ENCODE measurements around the gene NAT10. TPM values are rescaled to one million over a fixed set of nuclear protein-coding genes. Genes with fewer than 3 reads are reported as not detected.
A peak's percentile ranks its signal among the peaks of the same experiment; 100 is the strongest.

The NAT10 gene
- total RNA-seq, 3 donors from 2014 or later, result 29.6 to 34.4 (median 30.7) TPM

- DNase-seq (no peak), ATAC-seq (no peak)
- H3K36me3 ChIP-seq (ENCODE audit: low read depth), result no peaks in the 10 kb centered on the region
- no peaks in the 10 kb centered on the region for H3K4me1 ChIP-seq (ENCODE audit: low read depth)
- H3K4me3 ChIP-seq, result no peak overlapping the region
- intact Hi-C loops (cut with DNase I, micrococcal nuclease), result no loop called here
- H3K9me3 ChIP-seq, result no peaks in the 10 kb centered on the region
- no peak for TF ChIP-seq CTCF (IDR thresholded peaks at IDR 0.05)
These were observed 46.8 kb downstream of the NAT10 start for GRCh38 chr11:34151916-34152845.

- intact Hi-C loops (cut with DNase I, micrococcal nuclease), result no loop called here
- TF ChIP-seq CTCF (IDR thresholded peaks at IDR 0.05), result no peak
- no peaks in the 10 kb centered on the region for H3K9me3 ChIP-seq
- ATAC-seq (peak; percentile 24), DNase-seq (no peak)
- no peaks in the 10 kb centered on the region for H3K4me1 ChIP-seq (ENCODE audit: low read depth)
- H3K36me3 ChIP-seq (ENCODE audit: low read depth), result no peaks in the 10 kb centered on the region
- no peak overlapping the region for H3K4me3 ChIP-seq
These were observed 48.8 kb downstream of the NAT10 start for GRCh38 chr11:34154059-34154875.

GRCh38 chr11:34155057-34155756 is 49.8 kb downstream of the NAT10 start:
- Histone ChIP-seq H3K4me1 (ENCODE audit: low read depth) (no peaks in the 10 kb centered on the region), H3K9me3 (no peaks in the 10 kb centered on the region), H3K36me3 (ENCODE audit: low read depth) (no peaks in the 10 kb centered on the region), H3K4me3 (no peak overlapping the region)
- TF ChIP-seq CTCF (IDR thresholded peaks at IDR 0.05), result no peak
- DNase-seq (no peak), ATAC-seq (no peak)
- intact Hi-C loops (cut with DNase I, micrococcal nuclease), result no loop called here

GRCh38 chr11:34155757-34156062 is 50.3 kb downstream of the NAT10 start:
- intact Hi-C loops (cut with DNase I, micrococcal nuclease), result no loop called here

More at GRCh38 chr11:34155757-34156062, 50.3 kb downstream of the NAT10 start:
- DNase-seq, result no peak
- Histone ChIP-seq H3K9me3 (no peaks in the 10 kb centered on the region), H3K4me1 (ENCODE audit: low read depth) (no peaks in the 10 kb centered on the region), H3K4me3 (no peak overlapping the region), H3K36me3 (ENCODE audit: low read depth) (no peaks in the 10 kb centered on the region)
- ATAC-seq, result no peak
- TF ChIP-seq CTCF (IDR thresholded peaks at IDR 0.05), result no peak
